Astrocyte (in vitro differentiated cells and primary cell): ENCODE results near the gene NPDC1.

Experiments used
- EZH2 ChIP-seq: IDR thresholded peaks from 2 replicates; pipeline ENCODE4 v1.6.1; 2012; ENCODE audit warnings: mild to moderate bottlenecking, low read length, inconsistent platforms; ENCODE audit not compliant: insufficient read depth
- TF ChIP-seq, protein P1 (sequence below): IDR thresholded peaks from 2 replicates; pipeline ENCODE4 v1.5.1; 2011; ENCODE audit warnings: low read depth, mild to moderate bottlenecking, inconsistent platforms, low read length, moderate library complexity; ENCODE audit not compliant: insufficient read depth

DNA sequence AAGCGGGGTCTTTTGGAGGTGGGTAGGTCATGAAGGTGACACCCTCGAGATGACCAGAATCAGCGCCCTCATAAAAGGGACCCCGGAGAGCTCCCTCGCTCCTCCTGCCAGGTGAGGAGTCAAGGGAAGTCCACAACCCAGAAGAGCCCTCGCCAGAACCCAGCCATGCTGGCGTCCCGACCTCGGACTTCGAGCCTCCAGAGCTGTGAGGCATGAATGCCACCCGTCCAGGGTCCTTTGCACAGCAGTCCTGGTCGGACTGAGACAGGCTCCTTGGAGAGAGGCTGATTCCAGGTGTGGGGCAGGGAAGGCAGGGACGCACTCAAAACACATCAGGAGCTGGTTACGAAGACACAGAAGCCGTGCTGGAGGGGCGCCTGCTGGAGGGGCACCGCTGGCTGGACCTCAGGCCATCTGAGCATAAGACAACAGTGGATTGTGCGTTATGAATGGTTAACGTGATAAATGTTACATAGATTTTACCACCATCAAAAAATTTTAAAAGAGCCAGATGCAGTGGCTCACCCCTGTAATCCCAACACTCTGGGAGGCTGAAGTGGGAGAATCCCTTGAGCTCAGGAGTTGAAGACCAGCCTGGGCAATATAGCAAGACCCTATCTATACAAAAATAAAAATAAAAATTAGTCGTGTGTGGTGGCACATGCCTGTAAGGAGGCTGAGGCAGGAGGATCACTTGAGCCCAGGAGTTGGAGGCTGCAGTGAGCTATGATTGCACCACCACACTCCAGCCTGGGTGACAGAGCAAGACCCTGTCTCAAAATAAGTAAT lies 43.9 kb downstream of the NPDC1 start:
- TF ChIP-seq, protein P1, sequence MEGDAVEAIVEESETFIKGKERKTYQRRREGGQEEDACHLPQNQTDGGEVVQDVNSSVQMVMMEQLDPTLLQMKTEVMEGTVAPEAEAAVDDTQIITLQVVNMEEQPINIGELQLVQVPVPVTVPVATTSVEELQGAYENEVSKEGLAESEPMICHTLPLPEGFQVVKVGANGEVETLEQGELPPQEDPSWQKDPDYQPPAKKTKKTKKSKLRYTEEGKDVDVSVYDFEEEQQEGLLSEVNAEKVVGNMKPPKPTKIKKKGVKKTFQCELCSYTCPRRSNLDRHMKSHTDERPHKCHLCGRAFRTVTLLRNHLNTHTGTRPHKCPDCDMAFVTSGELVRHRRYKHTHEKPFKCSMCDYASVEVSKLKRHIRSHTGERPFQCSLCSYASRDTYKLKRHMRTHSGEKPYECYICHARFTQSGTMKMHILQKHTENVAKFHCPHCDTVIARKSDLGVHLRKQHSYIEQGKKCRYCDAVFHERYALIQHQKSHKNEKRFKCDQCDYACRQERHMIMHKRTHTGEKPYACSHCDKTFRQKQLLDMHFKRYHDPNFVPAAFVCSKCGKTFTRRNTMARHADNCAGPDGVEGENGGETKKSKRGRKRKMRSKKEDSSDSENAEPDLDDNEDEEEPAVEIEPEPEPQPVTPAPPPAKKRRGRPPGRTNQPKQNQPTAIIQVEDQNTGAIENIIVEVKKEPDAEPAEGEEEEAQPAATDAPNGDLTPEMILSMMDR: no peak
- no peak for TF ChIP-seq EZH2
